ENCODE data around the gene ACAN. TPM values are rescaled to one million over a fixed set of nuclear protein-coding genes. Genes with fewer than 3 reads are reported as not detected.

The ACAN gene
- total and polyA plus RNA-seq, 2 of the 8 experiments (the other 6 are each of a cell fraction or from before 2014, with no cell fraction given): 0.71 to 0.73 TPM

DNA sequence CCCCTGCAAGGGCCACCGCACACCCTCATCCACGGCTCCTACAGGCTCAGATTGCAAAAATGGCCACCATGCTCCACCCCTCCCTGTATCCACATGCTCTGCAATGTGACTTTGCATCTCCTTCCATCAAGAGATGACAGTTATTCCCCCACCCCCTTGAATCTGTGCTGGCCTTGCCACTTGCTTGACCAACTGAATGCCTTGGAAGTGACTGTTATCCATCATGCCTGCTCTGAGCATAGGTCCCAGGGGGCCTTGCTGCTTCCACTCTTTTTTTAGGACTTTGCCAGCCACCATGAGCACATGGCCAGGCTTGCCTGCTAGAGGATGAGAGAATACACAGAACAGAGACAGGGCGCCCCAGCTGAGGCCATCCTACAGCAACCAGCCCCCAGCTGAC, 78.5 kb downstream of the ACAN start:
- Histone ChIP-seq H3K36me3 (ENCODE audit: control insufficient read depth in 2 of 4, insufficient read depth in 4 of 4, low read length in 3 of 4) (peaks cover 6 to 26% (median 21%) of the 10 kb centered on the region in 4 experiments; a peak in 7 of 8 replicates), H3K9ac (replicated peaks in 1 of 4; ENCODE audit: extremely low read depth in 1 of 4, low read depth in 3 of 4, low read length in 3 of 4) (no peak overlapping the region), H2AK5ac (ENCODE audit: low read depth, low read length) (no peak overlapping the region), H2BK12ac (ENCODE audit: low read depth, low read length) (no peak overlapping the region), H3K4me2 (ENCODE audit: insufficient read depth in 1 of 2, low read depth in 2 of 2, low read length in 2 of 2) (no peak overlapping the region), H3K23me2 (ENCODE audit: low read depth, low read length) (0 out of 2 replicates have a peak, but pooled peaks cover 2% of the 10 kb centered on the region), H4K91ac (replicated peaks; ENCODE audit: insufficient read length, low read length) (no peak overlapping the region), H3K4me1 (replicated peaks in 1 of 4; ENCODE audit: control insufficient read depth in 3 of 4, insufficient read depth in 4 of 4, low read length in 3 of 4) (peaks cover 0 to 12% (median 5%) of the 10 kb centered on the region in 4 experiments; a peak in 5 of 7 replicates), H3K9me3 (ENCODE audit: insufficient read depth in 2 of 2, low read depth in 1 of 2, low read length in 1 of 2) (no peaks in the 10 kb centered on the region), H4K5ac (ENCODE audit: insufficient read length, low read depth, low read length) (peak overlapping the region; percentile 2), H3K14ac (ENCODE audit: insufficient read length) (no peak overlapping the region), H3K18ac (ENCODE audit: extremely low read depth, low read length) (no peak overlapping the region; the same call in 1 of the 2 replicates), H3K4ac (replicated peaks; ENCODE audit: insufficient read length, low read depth, low read length) (no peak overlapping the region), H3K27ac (ENCODE audit: low read depth, low read length) (no peak overlapping the region), H2BK5ac (ENCODE audit: low read depth, low read length) (no peak overlapping the region), H2AFZ (ENCODE audit: low read length) (no peak overlapping the region), H2BK120ac (replicated peaks; ENCODE audit: low read depth, low read length) (no peak overlapping the region), H3K79me1 (ENCODE audit: low read depth, low read length) (no peaks in the 10 kb centered on the region), H4K8ac (ENCODE audit: extremely low read depth, insufficient read depth, low read length) (no peak overlapping the region), H3K23ac (ENCODE audit: insufficient read length) (no peak overlapping the region), H2BK20ac (ENCODE audit: low read length) (no peak overlapping the region), H4K20me1 (replicated peaks in 1 of 2; ENCODE audit: control insufficient read depth in 1 of 2, insufficient read depth in 2 of 2, low read length in 2 of 2) (peaks cover 0 to 2% of the 10 kb centered on the region in 2 experiments), H2BK15ac (ENCODE audit: low read length) (no peak overlapping the region), H3K56ac (replicated peaks; ENCODE audit: insufficient read length, low read depth, low read length) (no peak overlapping the region), H3K4me3 (ENCODE audit: extremely low read depth in 1 of 4, insufficient read depth in 2 of 4, low read depth in 3 of 4, low read length in 4 of 4) (no peak overlapping the region), H3K79me2 (ENCODE audit: control insufficient read depth in 1 of 2, insufficient read depth in 2 of 2, low read length in 2 of 2) (peaks cover 0 to 9% of the 10 kb centered on the region in 2 experiments; a peak in 1 of 4 replicates), H3K27me3 (replicated peaks in 1 of 4; ENCODE audit: control insufficient read depth in 3 of 4, extremely low read depth in 1 of 4, insufficient read depth in 3 of 4, low read length in 3 of 4) (no peaks in the 10 kb centered on the region; a peak in 1 of 7 replicates)
- no peak for FAIRE-seq
- no peak for DNase-seq (ENCODE audit: low read depth in 1 of 2, low spot score in 2 of 2)
- WGBS, 2 experiments (ENCODE audit: extremely low coverage in 1 of 2, insufficient coverage in 1 of 2, insufficient read length in 1 of 2, insufficient replicate concordance in 2 of 2, low coverage in 1 of 2, low lambda C conversion rate in 2 of 2, missing lambda C conversion rate in 1 of 2): 93% methylated on average over 3 of the region's 3 CpGs; no CpG with 5 or more reads in 1 of the 2 experiments
- CTCF ChIA-PET (ENCODE audit: partially characterized antibody): interaction anchor here (0.9 to 6.8 kb wide), 7 partner anchors 10 to 286 kb away, joined by 3 to 95 read pairs (median 3); partner anchors contain the start of gene HAPLN3
- TF ChIP-seq SP4 (IDR thresholded peaks at IDR 0.05; ENCODE audit: low read length) (no peak), YY1 (IDR thresholded peaks at IDR 0.05; ENCODE audit: low read depth, low read length) (no peak), GABPA (IDR thresholded peaks at IDR 0.05; ENCODE audit: borderline replicate concordance, insufficient read depth, low read length) (no peak), RNF2 (IDR thresholded peaks at IDR 0.05; ENCODE audit: borderline replicate concordance, low read depth, low read length, missing control alignments, poor library complexity, severe bottlenecking) (no peak), CBX8 (IDR thresholded peaks at IDR 0.05; ENCODE audit: borderline replicate concordance, low read depth, low read length) (no peak), NRF1 (IDR thresholded peaks at IDR 0.05; ENCODE audit: low read depth, low read length) (no peak), POU5F1 (IDR thresholded peaks at IDR 0.05; ENCODE audit: low read depth, low read length) (no peak)
- TF ChIP-seq, protein P1, sequence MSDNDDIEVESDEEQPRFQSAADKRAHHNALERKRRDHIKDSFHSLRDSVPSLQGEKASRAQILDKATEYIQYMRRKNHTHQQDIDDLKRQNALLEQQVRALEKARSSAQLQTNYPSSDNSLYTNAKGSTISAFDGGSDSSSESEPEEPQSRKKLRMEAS (IDR thresholded peaks at IDR 0.05): no peak
- POLR2A ChIA-PET (ENCODE audit: partially characterized antibody): interaction anchor here (1.1 to 22.7 kb wide), 4 partner anchors 9 to 112 kb away, joined by 5 to 361 read pairs (median 86); partner anchors contain the start of genes HAPLN3 and MFGE8
